ENCODE data around the gene IRAK2. TPM values are rescaled to one million over a fixed set of nuclear protein-coding genes. Genes with fewer than 3 reads are reported as not detected.

IRAK2 gene
- total RNA-seq, 2 donors from 2014 or later: 5.1 to 7.6 TPM

- DNase-seq (ENCODE audit: low spot score): no peak
- TF ChIP-seq CTCF (IDR thresholded peaks at IDR 0.05) (no peak), POLR2AphosphoS5 (IDR thresholded peaks at IDR 0.05) (no peak), POLR2A (IDR thresholded peaks at IDR 0.05) (no peak)
- Histone ChIP-seq H3K36me3 (no peaks in the 10 kb centered on the region), H3K4me3 (no peak overlapping the region), H3K27ac (peak overlapping the region; percentile 78 to 83), H3K27me3 (replicated peaks; ENCODE audit: insufficient read depth) (no peaks in the 10 kb centered on the region), H3K4me1 (replicated peaks) (peaks cover 27% of the 10 kb centered on the region), H3K9me3 (no peaks in the 10 kb centered on the region)
- intact Hi-C loops (cut with DNase I): no loop called here
- 65% methylated on average over 11 of the region's 11 CpGs for WGBS
Measured at GRCh38 chr3:10188804-10189556, 24.3 kb downstream of the IRAK2 start.

GRCh38 chr3:10189557-10190354, 25.0 kb downstream of the IRAK2 start:
- Histone ChIP-seq H3K27me3 (replicated peaks; ENCODE audit: insufficient read depth) (no peaks in the 10 kb centered on the region), H3K36me3 (no peaks in the 10 kb centered on the region), H3K4me3 (no peak overlapping the region), H3K27ac (peak overlapping the region; percentile 78 to 83), H3K9me3 (no peaks in the 10 kb centered on the region), H3K4me1 (replicated peaks) (peaks cover 35% of the 10 kb centered on the region)
- DNase-seq (ENCODE audit: low spot score): peak; percentile 94
- intact Hi-C loops (cut with DNase I): no loop called here
- TF ChIP-seq CTCF (IDR thresholded peaks at IDR 0.05) (no peak), POLR2AphosphoS5 (IDR thresholded peaks at IDR 0.05) (peak; percentile 92)
- WGBS: 38% methylated on average over 7 of the region's 7 CpGs

- intact Hi-C loops (cut with DNase I): no loop called here
- TF ChIP-seq CTCF (IDR thresholded peaks at IDR 0.05) (no peak), POLR2AphosphoS5 (IDR thresholded peaks at IDR 0.05) (no peak), POLR2A (IDR thresholded peaks at IDR 0.05) (no peak)
- WGBS: 85% methylated on average over 12 of the region's 12 CpGs
- Histone ChIP-seq H3K27me3 (replicated peaks; ENCODE audit: insufficient read depth) (no peaks in the 10 kb centered on the region), H3K9me3 (no peaks in the 10 kb centered on the region), H3K4me3 (no peak overlapping the region), H3K36me3 (no peaks in the 10 kb centered on the region), H3K4me1 (replicated peaks) (peaks cover 40% of the 10 kb centered on the region), H3K27ac (peak overlapping the region; percentile 78 to 83)
- no peak for DNase-seq (ENCODE audit: low spot score)
Measured at GRCh38 chr3:10192953-10193691, 28.4 kb downstream of the IRAK2 start.

GRCh38 chr3:10193692-10194327, 29.1 kb downstream of the IRAK2 start:
- Histone ChIP-seq H3K36me3 (no peaks in the 10 kb centered on the region), H3K4me3 (no peak overlapping the region), H3K9me3 (no peaks in the 10 kb centered on the region), H3K4me1 (replicated peaks) (peaks cover 40% of the 10 kb centered on the region), H3K27ac (peak overlapping the region; percentile 78 to 83), H3K27me3 (replicated peaks; ENCODE audit: insufficient read depth) (no peaks in the 10 kb centered on the region)
- intact Hi-C loops (cut with DNase I): no loop called here
- TF ChIP-seq POLR2A (IDR thresholded peaks at IDR 0.05) (no peak), CTCF (IDR thresholded peaks at IDR 0.05) (no peak), POLR2AphosphoS5 (IDR thresholded peaks at IDR 0.05) (no peak)
- WGBS: 40% methylated on average over 14 of the region's 14 CpGs
- no peak for DNase-seq (ENCODE audit: low spot score)
